ENCODE results near the gene PNCK.

PNCK gene

DNA sequence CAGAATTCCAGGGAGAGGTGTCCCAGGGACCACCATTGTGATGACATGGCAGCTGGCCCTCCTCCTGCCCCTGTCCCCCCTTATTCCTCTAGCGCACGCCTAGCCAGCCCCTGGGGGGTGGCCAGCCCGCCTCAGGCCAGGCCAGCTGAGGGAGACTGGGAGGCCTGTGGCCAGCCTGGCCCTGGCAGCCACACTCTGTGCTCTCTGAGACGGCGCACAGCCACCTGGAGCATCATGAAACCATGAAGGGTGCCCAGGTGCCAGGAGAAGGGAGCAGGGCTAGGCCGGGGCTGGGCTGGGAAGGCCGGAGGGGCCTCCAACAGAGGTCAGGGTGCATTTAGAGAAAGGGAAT lies 41.0 kb downstream of the PNCK start:
- DNase-seq (ENCODE audit: low read depth in 2 of 2): no peak
- no peak overlapping the region for H3K4me3 ChIP-seq (replicated peaks in 1 of 2; ENCODE audit: low read depth in 2 of 2, low read length in 2 of 2)
- TF ChIP-seq, protein P1, sequence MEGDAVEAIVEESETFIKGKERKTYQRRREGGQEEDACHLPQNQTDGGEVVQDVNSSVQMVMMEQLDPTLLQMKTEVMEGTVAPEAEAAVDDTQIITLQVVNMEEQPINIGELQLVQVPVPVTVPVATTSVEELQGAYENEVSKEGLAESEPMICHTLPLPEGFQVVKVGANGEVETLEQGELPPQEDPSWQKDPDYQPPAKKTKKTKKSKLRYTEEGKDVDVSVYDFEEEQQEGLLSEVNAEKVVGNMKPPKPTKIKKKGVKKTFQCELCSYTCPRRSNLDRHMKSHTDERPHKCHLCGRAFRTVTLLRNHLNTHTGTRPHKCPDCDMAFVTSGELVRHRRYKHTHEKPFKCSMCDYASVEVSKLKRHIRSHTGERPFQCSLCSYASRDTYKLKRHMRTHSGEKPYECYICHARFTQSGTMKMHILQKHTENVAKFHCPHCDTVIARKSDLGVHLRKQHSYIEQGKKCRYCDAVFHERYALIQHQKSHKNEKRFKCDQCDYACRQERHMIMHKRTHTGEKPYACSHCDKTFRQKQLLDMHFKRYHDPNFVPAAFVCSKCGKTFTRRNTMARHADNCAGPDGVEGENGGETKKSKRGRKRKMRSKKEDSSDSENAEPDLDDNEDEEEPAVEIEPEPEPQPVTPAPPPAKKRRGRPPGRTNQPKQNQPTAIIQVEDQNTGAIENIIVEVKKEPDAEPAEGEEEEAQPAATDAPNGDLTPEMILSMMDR (IDR thresholded peaks at IDR 0.05; ENCODE audit: low read depth, low read length): no peak

DNA sequence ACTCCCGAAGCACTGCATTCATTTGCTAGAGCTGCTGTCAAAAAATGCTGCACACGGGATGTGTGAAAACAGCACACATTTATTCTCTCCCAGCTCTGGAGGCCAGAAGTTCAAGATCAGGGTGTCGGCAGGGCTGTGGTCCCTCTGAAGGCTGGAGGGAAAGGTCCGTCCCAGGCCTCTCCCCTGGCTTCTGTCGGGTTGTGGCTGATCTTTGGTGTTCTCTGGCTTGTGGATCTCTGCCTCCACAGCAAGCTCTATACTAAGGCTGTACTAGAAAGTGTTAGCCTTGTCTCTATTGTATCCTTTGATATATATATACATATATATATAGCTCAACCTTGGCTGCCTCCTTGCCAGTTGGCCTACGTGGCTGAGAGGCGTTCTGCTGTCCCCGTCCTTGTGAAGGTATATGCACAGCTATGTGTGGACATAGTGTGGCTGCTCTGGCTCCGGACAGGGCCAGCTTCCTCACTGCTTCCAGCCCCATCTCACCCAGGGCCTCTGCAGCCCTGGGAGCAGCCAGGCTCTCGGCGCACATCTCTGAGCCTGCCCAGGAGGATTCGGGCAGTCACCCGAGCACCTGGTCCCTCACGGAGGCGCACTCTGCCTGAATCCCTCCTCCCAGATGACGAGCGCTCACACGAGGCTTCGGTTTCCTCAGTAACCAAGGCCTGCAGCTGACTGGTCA lies 41.6 kb downstream of the PNCK start:
- TF ChIP-seq, protein P1 (IDR thresholded peaks at IDR 0.05; ENCODE audit: low read depth, low read length): no peak
- no peak for DNase-seq (ENCODE audit: low read depth in 2 of 2)
- H3K4me3 ChIP-seq (replicated peaks in 1 of 2; ENCODE audit: low read depth in 2 of 2, low read length in 2 of 2): no peak overlapping the region

DNA sequence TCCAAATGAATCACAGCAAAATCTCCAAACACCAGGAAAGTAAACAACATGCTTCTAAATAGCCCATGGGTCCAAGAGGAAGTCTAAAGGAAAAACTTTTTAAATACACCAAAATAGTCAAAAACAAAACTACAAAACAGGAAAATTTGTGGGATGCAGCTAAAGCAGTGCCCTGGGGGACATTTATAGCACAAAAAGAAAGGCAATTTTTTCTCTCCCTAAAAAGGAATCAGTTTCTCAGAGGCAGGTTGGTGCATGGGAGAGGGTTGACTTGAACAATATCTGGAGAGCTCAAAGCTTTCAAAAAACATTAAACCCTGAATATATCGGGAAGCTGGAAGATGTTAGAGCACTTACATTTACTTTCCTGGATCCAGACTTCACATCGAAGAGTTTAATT lies 42.3 kb downstream of the PNCK start:
- TF ChIP-seq, protein P1 (IDR thresholded peaks at IDR 0.05; ENCODE audit: low read depth, low read length): no peak
- no peak for DNase-seq (ENCODE audit: low read depth in 2 of 2)
- no peak overlapping the region for H3K4me3 ChIP-seq (replicated peaks in 1 of 2; ENCODE audit: low read depth in 2 of 2, low read length in 2 of 2)

DNA sequence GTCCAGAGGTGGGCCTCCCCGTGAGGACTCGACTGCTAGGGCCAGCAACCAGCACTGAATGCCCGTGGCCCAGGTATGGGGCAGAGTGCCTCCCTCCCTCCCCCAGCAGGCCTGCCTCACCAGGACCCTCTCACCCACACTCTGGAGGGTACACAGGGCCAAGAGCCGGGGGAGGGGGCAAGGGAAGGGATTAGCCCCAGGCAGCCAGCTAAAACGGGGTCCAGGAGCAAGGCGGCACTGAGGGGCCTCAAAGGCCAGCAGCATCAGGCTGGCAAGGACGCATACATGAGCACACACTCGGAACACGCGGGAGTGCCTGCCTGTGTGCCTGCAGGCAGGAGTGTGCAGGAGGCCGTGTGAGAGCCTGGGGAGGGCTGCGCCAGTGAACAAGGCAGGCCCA lies 44.9 kb downstream of the PNCK start:
- TF ChIP-seq, protein P1 (IDR thresholded peaks at IDR 0.05; ENCODE audit: low read depth, low read length): no peak
- no peak overlapping the region for H3K4me3 ChIP-seq (replicated peaks in 1 of 2; ENCODE audit: low read depth in 2 of 2, low read length in 2 of 2)
- no peak for DNase-seq (ENCODE audit: low read depth in 2 of 2)

DNA sequence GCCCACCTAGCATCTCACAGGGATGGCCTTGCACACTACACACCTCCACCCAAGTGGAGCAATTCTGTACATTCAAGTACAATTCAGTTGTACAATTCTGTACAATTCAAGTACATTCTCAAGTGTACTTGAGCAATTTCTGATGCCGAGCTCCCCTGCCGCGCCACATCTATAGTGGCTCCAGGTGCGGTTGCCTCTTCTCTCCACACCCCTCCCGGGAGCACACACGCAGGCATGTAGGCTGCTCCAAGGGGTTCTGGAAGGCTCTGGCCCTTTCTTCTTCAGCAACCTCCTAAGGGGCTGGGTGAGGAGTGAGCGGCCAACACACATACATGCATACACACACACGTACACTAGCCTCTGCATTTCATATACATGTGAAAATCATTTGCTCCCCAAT lies 45.5 kb downstream of the PNCK start:
- H3K4me3 ChIP-seq (replicated peaks in 1 of 2; ENCODE audit: low read depth in 2 of 2, low read length in 2 of 2): no peak overlapping the region

DNA sequence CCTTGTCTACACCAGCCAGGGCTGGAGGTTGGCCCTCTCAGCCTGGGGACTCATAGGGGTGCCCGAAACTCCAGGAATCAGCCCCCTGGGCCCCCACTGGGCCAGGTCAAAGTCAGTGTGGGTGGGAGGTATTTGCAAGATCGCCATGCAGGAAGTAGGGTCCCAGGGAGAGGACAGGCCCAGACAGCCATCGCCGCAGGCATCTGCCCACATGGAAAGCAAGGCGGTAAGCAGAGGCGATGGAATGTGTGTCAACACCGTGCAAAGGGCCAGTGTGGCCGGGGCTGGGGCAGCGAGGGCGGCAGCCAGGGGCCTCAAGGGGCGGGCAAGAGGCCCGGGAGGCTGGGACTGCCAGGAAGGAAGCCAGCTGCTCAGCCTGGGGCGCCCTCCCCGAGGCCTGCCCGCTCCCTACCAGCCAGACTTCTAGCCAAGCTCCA lies 45.9 kb downstream of the PNCK start:
- TF ChIP-seq, protein P1 (IDR thresholded peaks at IDR 0.05; ENCODE audit: low read depth, low read length): no peak
- H3K4me3 ChIP-seq (replicated peaks in 1 of 2; ENCODE audit: low read depth in 2 of 2, low read length in 2 of 2): no peak overlapping the region
- DNase-seq (ENCODE audit: low read depth in 2 of 2): no peak

More for the DNA sequence above, 45.5 kb downstream of the PNCK start:
- no peak for DNase-seq (ENCODE audit: low read depth in 2 of 2)
- TF ChIP-seq, protein P1 (IDR thresholded peaks at IDR 0.05; ENCODE audit: low read depth, low read length): no peak
